HepG2 (cell line): Measurements from ENCODE around the gene CNTN4. TPM values are rescaled to one million over a fixed set of nuclear protein-coding genes. Genes with fewer than 3 reads are reported as not detected.
A peak's percentile ranks its signal among the peaks of the same experiment; 100 is the strongest.

Experiments
- ATAC-seq: fragments of 200-7000 bp; cut with Tn5 transposase; 3 replicates; pipeline ENCODE4 v1.9.1; 2020; ENCODE audit warnings: mild to moderate bottlenecking, moderate library complexity
- BruUV-seq: library from RNA; stranded (reverse); fragments of 400-500 nt; replicated peaks from 2 replicates; lab custom pipeline; 2021; lab: Mats Ljungman, UMichigan
- CTCF ChIA-PET: fragments of 300-600 bp; formaldehyde crosslinking; extraction: SDS; loops from one replicate; lab custom pipeline; 2021; ENCODE audit warnings: low total read pairs, inconsistent platforms, low intra/inter-chr PET ratio; lab: Yijun Ruan, JAX
- POLR2A ChIA-PET: fragments of 350-600 bp; sonication (Branson Sonifier 250); formaldehyde crosslinking; loops from one replicate; lab custom pipeline; 2020; ENCODE audit warnings: antibody characterized with exemption, inconsistent platforms; lab: Yijun Ruan, JAX
- DNase-seq: peaks from one replicate; pipeline ENCODE4 v3.0.0-alpha.2; 2015; ENCODE audit warnings: low spot score
- FAIRE-seq: peaks from 3 replicates; lab custom pipeline; 2011; peaks lifted over from hg19 to GRCh38; lab: Jason Lieb, UNC
- H2AFZ ChIP-seq: one replicate; pipeline ENCODE4 v1.6.1; 2011; ENCODE audit warnings: low read length, inconsistent platforms
- H3K27ac ChIP-seq: fragments of 300-600 bp; 3 replicates; pipeline ENCODE4 v1.8.0; 2011; ENCODE audit warnings: mixed run types, mild to moderate bottlenecking, mixed read lengths, low read length, inconsistent platforms; ENCODE audit not compliant: insufficient read depth; ENCODE audit errors: extremely low read length
- H3K27me3 ChIP-seq, 2 experiments: fragments of 200-600 bp in 1 of 2; 2 replicates in 1 of 2; 3 replicates in 1 of 2; pipeline versions ENCODE4 v1.6.0 to v1.8.0; 2011; ENCODE audit warnings: low read length in 2 of 2, mild to moderate bottlenecking in 2 of 2, moderate library complexity in 2 of 2, inconsistent platforms in 1 of 2; ENCODE audit not compliant: insufficient read depth in 2 of 2, control insufficient read depth in 1 of 2
- H3K36me3 ChIP-seq, 2 experiments: fragments of 200-600 bp in 1 of 2; replicated peaks in 1 of 2; 2 replicates in 1 of 2; 3 replicates in 1 of 2; pipeline versions ENCODE4 v1.5.1 to v1.8.0; 2011; ENCODE audit warnings: low read length in 2 of 2, inconsistent platforms in 1 of 2; ENCODE audit not compliant: insufficient read depth in 2 of 2, control insufficient read depth in 1 of 2
- H3K4me1 ChIP-seq: 2 replicates; pipeline ENCODE4 v1.5.1; 2012; ENCODE audit warnings: low read length, inconsistent platforms; ENCODE audit not compliant: insufficient read depth
- H3K4me2 ChIP-seq: 2 replicates; pipeline ENCODE4 v1.6.0; 2011; ENCODE audit warnings: low read depth, low read length, inconsistent platforms
- H3K4me3 ChIP-seq, 3 experiments: fragments of 200-600 bp in 1 of 3; sonication (generic), shearing (Covaris generic) in 1 of 3; replicated peaks in 1 of 3; 2 replicates each; pipeline ENCODE4 v1.5.1; 2011 to 2016; ENCODE audit warnings: low read length in 3 of 3, inconsistent platforms in 2 of 3, low read depth in 2 of 3, mild to moderate bottlenecking in 2 of 3, control low read depth in 1 of 3, mixed read lengths in 1 of 3; ENCODE audit not compliant: insufficient read depth in 1 of 3
- H3K79me2 ChIP-seq: one replicate; pipeline ENCODE4 v1.6.1; 2011; ENCODE audit warnings: low read length, inconsistent platforms; ENCODE audit not compliant: insufficient read depth
- H3K9ac ChIP-seq: 2 replicates; pipeline ENCODE4 v1.6.0; 2011; ENCODE audit warnings: mild to moderate bottlenecking, low read depth, low read length, inconsistent platforms; ENCODE audit not compliant: insufficient read depth
- H3K9me3 ChIP-seq: 2 replicates; pipeline ENCODE4 v1.5.1; 2012; ENCODE audit warnings: mild to moderate bottlenecking, low read length
- H4K20me1 ChIP-seq: 2 replicates; pipeline ENCODE4 v1.6.0; 2011; ENCODE audit warnings: inconsistent platforms, mild to moderate bottlenecking, low read length, moderate library complexity; ENCODE audit not compliant: insufficient read depth
- ATAD3A ChIP-seq: sonication (generic); formaldehyde crosslinking; IDR thresholded peaks from 2 replicates; pipeline ENCODE4 v1.4.0; 2020; ENCODE audit warnings: missing genetic modification reagents
- CAMTA2 ChIP-seq: sonication (generic); formaldehyde crosslinking; IDR thresholded peaks from 2 replicates; pipeline ENCODE4 v1.4.0; 2020; ENCODE audit warnings: mild to moderate bottlenecking, missing genetic modification reagents, borderline replicate concordance
- KAT2B ChIP-seq: fragments of 150-350 bp; IDR thresholded peaks from 2 replicates; pipeline ENCODE4 v1.6.1; 2014; ENCODE audit warnings: low read depth, low read length, borderline replicate concordance
- MAFF ChIP-seq: IDR thresholded peaks from 2 replicates; pipeline ENCODE4 v1.6.1; 2011; ENCODE audit warnings: low read depth, low read length, improper control_type of control experiment
- MAFK ChIP-seq, 2 experiments: IDR thresholded peaks in 1 of 2; conservative IDR thresholded peaks in 1 of 2; 2 replicates each; pipeline ENCODE4 v1.6.1; 2011; ENCODE audit warnings: improper control_type of control experiment in 2 of 2, low read length in 2 of 2
- MED13 ChIP-seq: sonication (generic); formaldehyde crosslinking; IDR thresholded peaks from 2 replicates; pipeline ENCODE4 v1.5.0; 2020; ENCODE audit warnings: missing genetic modification reagents
- MIXL1 ChIP-seq: IDR thresholded peaks from 2 replicates; pipeline ENCODE4 v1.6.1; 2016
- NPAS2 ChIP-seq: sonication (generic); formaldehyde crosslinking; IDR thresholded peaks from 2 replicates; pipeline ENCODE4 v1.8.0; 2022; ENCODE audit warnings: mild to moderate bottlenecking, missing genetic modification reagents, borderline replicate concordance
- NRL ChIP-seq: sonication (generic); formaldehyde crosslinking; IDR thresholded peaks from 2 replicates; pipeline ENCODE4 v1.5.0; 2020; ENCODE audit warnings: missing genetic modification reagents, mild to moderate bottlenecking, moderate library complexity, borderline replicate concordance
- RXRB ChIP-seq: IDR thresholded peaks from 2 replicates; pipeline ENCODE4 v1.6.1; 2016; ENCODE audit warnings: borderline replicate concordance, missing genetic modification reagents, missing compliant biosample characterization
- ZFP37 ChIP-seq: sonication (generic); formaldehyde crosslinking; IDR thresholded peaks from 2 replicates; pipeline ENCODE4 v1.4.0; 2020; ENCODE audit warnings: missing genetic modification reagents, borderline replicate concordance
- ZNF7 ChIP-seq: IDR thresholded peaks from 2 replicates; pipeline ENCODE4 v1.6.1; 2016; ENCODE audit warnings: missing biosample characterization, missing genetic modification reagents
- ZSCAN29 ChIP-seq: sonication (generic); formaldehyde crosslinking; conservative IDR thresholded peaks from 2 replicates; pipeline ENCODE4 v1.4.0; 2020; ENCODE audit warnings: mild to moderate bottlenecking, missing genetic modification reagents
- WGBS: methylation state at CpG from one replicate; pipeline ENCODE4 v1.1.6; 2017; ENCODE audit warnings: low lambda C conversion rate; 5-methylcytosine and 5-hydroxymethylcytosine counted together
- in situ Hi-C: cut with HindIII; loops from 2 replicates; pipeline ENCODE4 v1.10.0; 2017; ENCODE audit warnings: low pct_unique_long_range_greater_than_20kb; ENCODE audit not compliant: extremely low pct_ligation_motif_present
- intact Hi-C: fragments of 100-400 bp; cut with micrococcal nuclease; formaldehyde crosslinking; loops from one replicate; pipeline ENCODE4 v1.10.0; 2022; ENCODE audit not compliant: unreplicated experiment
- polyA plus RNA-seq, 8 experiments: library from polyadenylated mRNA; depleted of rRNA in 3 of 8; stranded (reverse) in 7 of 8; unstranded in 1 of 8; fragments of >200 nt; fragmentation: Illumina TruSeq in 4 of 8; extraction: Trizol in 4 of 8; gene quantifications; 2 replicates each; pipeline versions ENCODE4 v1.2.1 to v1.2.3, GENCODE V29; 2011 to 2016; ENCODE audit warnings: low read depth in 4 of 8, missing spikeins in 1 of 8, mixed read lengths in 1 of 8; ENCODE audit not compliant: insufficient read depth in 1 of 8
- total RNA-seq, 5 experiments: library from RNA; depleted of rRNA; stranded (reverse); fragments of >200 nt; fragmentation: Illumina TruSeq; extraction: Trizol; gene quantifications; 2 replicates each; pipeline ENCODE4 v1.2.3, GENCODE V29; 2016; ENCODE audit warnings: low read depth in 1 of 5
- TF ChIP-seq, protein P1 (sequence below): sonication (generic); formaldehyde crosslinking; IDR thresholded peaks from 2 replicates; pipeline ENCODE4 v1.5.1; 2020; ENCODE audit warnings: mild to moderate bottlenecking, missing genetic modification reagents, moderate library complexity
- TF ChIP-seq, protein P2 (sequence below): sonication (generic); formaldehyde crosslinking; IDR thresholded peaks from 2 replicates; pipeline ENCODE4 v1.8.1; 2023; ENCODE audit warnings: mild to moderate bottlenecking, moderate library complexity, missing genetic modification reagents
- TF ChIP-seq, protein P3 (sequence below): sonication (generic); formaldehyde crosslinking; IDR thresholded peaks from 2 replicates; pipeline ENCODE4 v1.4.0; 2020; ENCODE audit warnings: missing genetic modification reagents

The CNTN4 gene
- total and polyA plus RNA-seq, 2 of the 13 experiments (the other 11 are each of a cell fraction or from before 2014, with no cell fraction given), result 0.01 to 0.13 TPM

DNA sequence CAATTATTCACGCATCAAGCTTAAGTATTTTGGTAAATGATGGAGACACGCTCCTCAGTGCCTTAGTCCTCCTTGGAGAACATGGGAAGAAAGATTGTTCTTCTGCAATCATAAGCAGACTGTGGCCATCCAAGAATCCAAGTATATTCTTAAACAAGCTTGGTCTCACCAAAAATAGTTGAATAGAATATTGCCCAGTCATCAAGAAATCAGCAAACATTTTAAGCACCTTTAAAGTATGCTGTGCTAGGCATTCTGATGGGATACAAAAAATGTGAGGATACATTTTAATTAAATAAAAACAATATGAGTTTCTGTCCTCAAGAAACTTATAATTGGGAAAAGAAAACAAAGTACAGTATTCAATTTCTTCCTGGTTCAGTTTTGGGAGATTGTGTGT, 445.5 kb downstream of the CNTN4 start:
- Histone ChIP-seq H3K9me3 (peaks cover 16% of the 10 kb centered on the region), H3K27ac (no peak overlapping the region), H3K4me2 (no peak overlapping the region), H3K27me3 (no peaks in the 10 kb centered on the region), H3K4me3 (no peak overlapping the region), H3K4me1 (no peaks in the 10 kb centered on the region), H4K20me1 (no peaks in the 10 kb centered on the region), H3K79me2 (no peaks in the 10 kb centered on the region), H3K36me3 (no peaks in the 10 kb centered on the region), H3K9ac (no peak overlapping the region), H2AFZ (no peak overlapping the region)
- ChIA-PET CTCF (no interaction called here), POLR2A (no interaction called here)
- FAIRE-seq (no peak), DNase-seq (no peak), ATAC-seq (no peak)
- WGBS, result 0% methylated on average over 2 of the region's 2 CpGs
- in situ Hi-C loops (no loop called here), intact Hi-C loops (no loop called here)
- TF ChIP-seq MAFK (conservative IDR thresholded peaks at IDR 0.05 in 1 of 2, IDR thresholded peaks at IDR 0.05 in 1 of 2; ENCODE audit: low read length in 2 of 2), result peak; percentile 62 to 77
- TF ChIP-seq MAFF, result peak; percentile 70
- TF ChIP-seq, protein P1, sequence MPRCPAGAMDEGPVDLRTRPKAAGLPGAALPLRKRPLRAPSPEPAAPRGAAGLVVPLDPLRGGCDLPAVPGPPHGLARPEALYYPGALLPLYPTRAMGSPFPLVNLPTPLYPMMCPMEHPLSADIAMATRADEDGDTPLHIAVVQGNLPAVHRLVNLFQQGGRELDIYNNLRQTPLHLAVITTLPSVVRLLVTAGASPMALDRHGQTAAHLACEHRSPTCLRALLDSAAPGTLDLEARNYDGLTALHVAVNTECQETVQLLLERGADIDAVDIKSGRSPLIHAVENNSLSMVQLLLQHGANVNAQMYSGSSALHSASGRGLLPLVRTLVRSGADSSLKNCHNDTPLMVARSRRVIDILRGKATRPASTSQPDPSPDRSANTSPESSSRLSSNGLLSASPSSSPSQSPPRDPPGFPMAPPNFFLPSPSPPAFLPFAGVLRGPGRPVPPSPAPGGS, result no peak
- no TSS peak for BruUV-seq

DNA sequence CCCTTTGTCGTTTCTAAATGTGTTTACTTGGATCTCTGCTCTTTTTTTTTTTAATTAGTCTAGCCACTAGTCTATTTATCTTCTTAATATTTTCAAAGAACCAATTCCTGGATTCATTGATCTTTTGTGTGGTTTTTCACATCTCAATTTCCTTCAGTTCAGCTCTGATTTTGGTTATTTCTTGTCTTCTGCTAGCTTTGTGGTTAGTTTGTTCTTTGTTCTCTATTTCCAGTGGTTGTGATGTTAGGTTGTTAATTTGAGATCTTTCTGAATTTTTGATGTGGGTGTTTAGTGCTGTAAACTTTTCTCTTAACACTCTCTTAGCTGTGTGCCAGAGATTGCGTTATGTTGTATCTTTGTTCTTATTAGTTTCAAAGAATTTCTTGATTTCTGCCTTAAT, 446.1 kb downstream of the CNTN4 start:
- intact Hi-C loops (no loop called here), in situ Hi-C loops (no loop called here)
- Histone ChIP-seq H3K9me3 (peaks cover 16% of the 10 kb centered on the region), H3K27me3 (no peaks in the 10 kb centered on the region), H4K20me1 (no peaks in the 10 kb centered on the region), H3K36me3 (no peaks in the 10 kb centered on the region), H3K9ac (no peak overlapping the region), H3K27ac (no peak overlapping the region), H3K4me2 (no peak overlapping the region), H3K4me3 (no peak overlapping the region), H3K4me1 (no peaks in the 10 kb centered on the region), H2AFZ (no peak overlapping the region), H3K79me2 (no peaks in the 10 kb centered on the region)
- 0% methylated on average over 2 of the region's 2 CpGs for whole genome bisulfite sequencing
- BruUV-seq, result no TSS peak
- ChIA-PET CTCF (no interaction called here), POLR2A (no interaction called here)
- ATAC-seq (no peak), DNase-seq (no peak), FAIRE-seq (no peak)
- no peak for TF ChIP-seq MIXL1 (CRISPR knock-in tag)
- TF ChIP-seq NPAS2 (CRISPR knock-in tag), result no peak
- TF ChIP-seq, protein P2, sequence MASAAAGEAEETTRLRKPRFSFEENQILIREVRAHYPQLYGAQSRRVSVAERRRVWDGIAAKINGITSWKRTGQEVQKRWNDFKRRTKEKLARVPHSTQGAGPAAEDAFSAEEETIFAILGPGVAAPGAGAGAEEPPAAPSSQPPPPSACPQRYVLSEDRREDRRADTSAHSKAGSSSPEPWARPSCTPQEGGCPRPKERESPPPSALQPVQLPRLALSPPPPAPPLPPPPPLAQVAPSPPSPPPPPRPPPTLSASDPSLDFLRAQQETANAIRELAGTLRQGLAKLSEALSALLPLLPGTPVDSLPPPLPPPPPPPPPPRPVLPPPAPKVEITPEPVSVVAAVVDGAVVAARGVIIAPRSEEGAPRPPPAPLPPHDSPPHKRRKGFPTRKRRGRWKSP (CRISPR knock-in tag), result no peak
- no peak for TF ChIP-seq KAT2B
- no peak for TF ChIP-seq RXRB (CRISPR knock-in tag)
- TF ChIP-seq CAMTA2 (CRISPR knock-in tag), result no peak
- TF ChIP-seq MED13 (CRISPR knock-in tag), result no peak
- TF ChIP-seq, protein P3, sequence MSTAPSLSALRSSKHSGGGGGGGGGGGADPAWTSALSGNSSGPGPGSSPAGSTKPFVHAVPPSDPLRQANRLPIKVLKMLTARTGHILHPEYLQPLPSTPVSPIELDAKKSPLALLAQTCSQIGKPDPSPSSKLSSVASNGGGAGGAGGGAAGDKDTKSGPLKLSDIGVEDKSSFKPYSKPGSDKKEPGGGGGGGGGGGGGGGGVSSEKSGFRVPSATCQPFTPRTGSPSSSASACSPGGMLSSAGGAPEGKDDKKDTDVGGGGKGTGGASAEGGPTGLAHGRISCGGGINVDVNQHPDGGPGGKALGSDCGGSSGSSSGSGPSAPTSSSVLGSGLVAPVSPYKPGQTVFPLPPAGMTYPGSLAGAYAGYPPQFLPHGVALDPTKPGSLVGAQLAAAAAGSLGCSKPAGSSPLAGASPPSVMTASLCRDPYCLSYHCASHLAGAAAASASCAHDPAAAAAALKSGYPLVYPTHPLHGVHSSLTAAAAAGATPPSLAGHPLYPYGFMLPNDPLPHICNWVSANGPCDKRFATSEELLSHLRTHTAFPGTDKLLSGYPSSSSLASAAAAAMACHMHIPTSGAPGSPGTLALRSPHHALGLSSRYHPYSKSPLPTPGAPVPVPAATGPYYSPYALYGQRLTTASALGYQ, result no peak
- TF ChIP-seq ZSCAN29 (CRISPR knock-in tag), result no peak
- TF ChIP-seq NRL (CRISPR knock-in tag), result no peak
- TF ChIP-seq ZNF7 (CRISPR knock-in tag), result no peak
- TF ChIP-seq ZFP37 (CRISPR knock-in tag), result no peak
- TF ChIP-seq ATAD3A (CRISPR knock-in tag), result no peak
